Gastroesophageal sphincter (tissue), 4 donors: ENCODE measurements around the gene CNTN2. TPM values are rescaled to one million over a fixed set of nuclear protein-coding genes. Genes with fewer than 3 reads are reported as not detected.

ENCODE experiments used
- ATAC-seq: fragments of 150-250 bp; one replicate; pipeline ENCODE4 v1.9.1; 2016; ENCODE audit warnings: mild to moderate bottlenecking, moderate library complexity
- H3K27ac ChIP-seq, 4 donors: fragments of 200-600 bp; sonication (generic) in 3 of 4; 1 replicate in 3 of 4; 2 replicates in 1 of 4; pipeline ENCODE4 v1.5.1; 2016 to 2019
- H3K27me3 ChIP-seq: fragments of 200-600 bp; sonication (generic); one replicate; pipeline ENCODE4 v1.5.1; 2019
- H3K36me3 ChIP-seq, 2 donors: fragments of 200-600 bp; sonication (generic); one replicate each; pipeline ENCODE4 v1.5.1; 2019; ENCODE audit warnings: control low read depth in 1 of 2
- H3K4me1 ChIP-seq, 3 donors: fragments of 200-600 bp; sonication (generic); 1 replicate in 2 of 3; 2 replicates in 1 of 3; pipeline ENCODE4 v1.5.1; 2016 to 2019; ENCODE audit warnings: control low read depth in 2 of 3
- H3K4me3 ChIP-seq, 2 donors: fragments of 200-600 bp; sonication (generic); one replicate each; pipeline ENCODE4 v1.5.1; 2019; ENCODE audit warnings: mild to moderate bottlenecking in 1 of 2, moderate library complexity in 1 of 2
- H3K9me3 ChIP-seq, 3 donors: fragments of 200-600 bp; sonication (generic); one replicate each; pipeline ENCODE4 v1.5.1; 2017 to 2019; ENCODE audit warnings: control low read depth in 2 of 3
- EP300 ChIP-seq: sonication (generic); formaldehyde crosslinking; IDR thresholded peaks from one replicate; pipeline ENCODE4 v1.6.1; 2017; ENCODE audit warnings: antibody characterized with exemption, mild to moderate bottlenecking
- POLR2A ChIP-seq, 2 donors: fragments of 450-650 bp; IDR thresholded peaks; one replicate each; pipeline ENCODE4 v1.6.1; 2017; ENCODE audit warnings: antibody characterized with exemption in 2 of 2, mild to moderate bottlenecking in 2 of 2, moderate library complexity in 1 of 2
- POLR2AphosphoS5 ChIP-seq: sonication (generic); formaldehyde crosslinking; IDR thresholded peaks from one replicate; pipeline ENCODE4 v1.6.1; 2017; ENCODE audit warnings: antibody characterized with exemption
- WGBS, 2 donors: methylation state at CpG; one replicate each; pipeline ENCODE4 v1.1.5; 2018; ENCODE audit warnings: low coverage in 1 of 2; 5-methylcytosine and 5-hydroxymethylcytosine counted together
- total RNA-seq, 4 donors: library from RNA; depleted of rRNA; stranded (reverse); fragments of >200 nt; gene quantifications; one replicate each; pipeline ENCODE4 v1.1.0, GENCODE V29; 2016
- TF ChIP-seq, protein P1 (sequence below), 4 experiments: fragments of 200-600 bp in 2 of 4; fragments of 450-650 bp in 2 of 4; sonication (generic) in 1 of 4; IDR thresholded peaks; one replicate each; pipeline ENCODE4 v1.5.1; 2017 to 2019; ENCODE audit warnings: antibody characterized with exemption in 4 of 4, mild to moderate bottlenecking in 2 of 4, moderate library complexity in 2 of 4

CNTN2 gene
- total RNA-seq, 4 donors from 2014 or later, result 1.2 to 4.2 (median 1.8) TPM

DNA sequence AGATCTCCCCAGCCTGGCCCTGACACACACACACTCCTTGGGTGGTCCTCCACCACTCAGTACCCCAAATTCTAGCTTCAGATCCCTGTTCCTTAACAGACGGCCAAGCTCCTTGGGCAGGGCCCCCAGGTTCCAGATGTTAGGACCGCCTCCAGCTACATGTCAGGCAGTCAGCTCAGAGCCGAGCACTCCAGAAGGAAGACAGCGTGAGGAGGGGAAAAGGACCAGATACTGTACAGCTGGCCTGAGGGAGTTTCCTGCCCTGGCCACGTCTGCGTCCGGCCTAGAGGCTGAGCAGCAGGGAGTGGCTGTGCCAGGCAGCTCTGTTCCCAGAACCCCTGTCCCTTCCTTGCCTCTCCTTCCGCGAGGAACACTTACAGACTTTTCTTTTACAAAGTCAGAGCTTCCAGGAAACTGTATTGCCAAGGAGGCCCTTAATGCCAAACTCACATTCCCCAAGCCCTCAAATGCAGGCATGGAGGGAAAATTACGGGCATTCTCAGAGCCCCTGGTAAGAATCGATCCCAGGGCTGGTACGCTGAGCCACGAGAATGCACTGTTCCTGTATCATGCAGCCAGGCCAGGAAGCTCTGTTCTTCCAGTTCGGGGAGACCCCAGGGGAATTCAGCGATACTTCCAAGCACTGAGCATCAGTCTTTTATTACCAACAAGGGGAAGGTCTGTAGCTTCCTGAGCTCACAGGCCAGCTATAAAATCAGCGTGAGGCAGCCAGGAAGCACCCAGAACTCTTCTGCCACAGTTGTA lies 45.2 kb upstream of the CNTN2 start:
- peak; percentile 55 for ATAC-seq
- Histone ChIP-seq H3K4me1 (peaks cover 0 to 22% (median 0%) of the 10 kb centered on the region in 3 donors), H3K36me3 (peaks cover 0 to 77% of the 10 kb centered on the region in 2 donors), H3K27ac (peak overlapping the region in 3 of 4 donors; percentile 7 to 60 (median 45)), H3K9me3 (no peaks in the 10 kb centered on the region), H3K27me3 (no peaks in the 10 kb centered on the region), H3K4me3 (no peak overlapping the region)
- 40 to 55% methylated on average over 3 to 11 of the region's 16 CpGs for WGBS, 2 donors
- TF ChIP-seq EP300, result no peak
- TF ChIP-seq POLR2A (IDR thresholded peaks at IDR 0.05), result no peak
- TF ChIP-seq, protein P1, sequence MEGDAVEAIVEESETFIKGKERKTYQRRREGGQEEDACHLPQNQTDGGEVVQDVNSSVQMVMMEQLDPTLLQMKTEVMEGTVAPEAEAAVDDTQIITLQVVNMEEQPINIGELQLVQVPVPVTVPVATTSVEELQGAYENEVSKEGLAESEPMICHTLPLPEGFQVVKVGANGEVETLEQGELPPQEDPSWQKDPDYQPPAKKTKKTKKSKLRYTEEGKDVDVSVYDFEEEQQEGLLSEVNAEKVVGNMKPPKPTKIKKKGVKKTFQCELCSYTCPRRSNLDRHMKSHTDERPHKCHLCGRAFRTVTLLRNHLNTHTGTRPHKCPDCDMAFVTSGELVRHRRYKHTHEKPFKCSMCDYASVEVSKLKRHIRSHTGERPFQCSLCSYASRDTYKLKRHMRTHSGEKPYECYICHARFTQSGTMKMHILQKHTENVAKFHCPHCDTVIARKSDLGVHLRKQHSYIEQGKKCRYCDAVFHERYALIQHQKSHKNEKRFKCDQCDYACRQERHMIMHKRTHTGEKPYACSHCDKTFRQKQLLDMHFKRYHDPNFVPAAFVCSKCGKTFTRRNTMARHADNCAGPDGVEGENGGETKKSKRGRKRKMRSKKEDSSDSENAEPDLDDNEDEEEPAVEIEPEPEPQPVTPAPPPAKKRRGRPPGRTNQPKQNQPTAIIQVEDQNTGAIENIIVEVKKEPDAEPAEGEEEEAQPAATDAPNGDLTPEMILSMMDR (IDR thresholded peaks at IDR 0.05), result no peak
- no peak for TF ChIP-seq POLR2AphosphoS5

DNA sequence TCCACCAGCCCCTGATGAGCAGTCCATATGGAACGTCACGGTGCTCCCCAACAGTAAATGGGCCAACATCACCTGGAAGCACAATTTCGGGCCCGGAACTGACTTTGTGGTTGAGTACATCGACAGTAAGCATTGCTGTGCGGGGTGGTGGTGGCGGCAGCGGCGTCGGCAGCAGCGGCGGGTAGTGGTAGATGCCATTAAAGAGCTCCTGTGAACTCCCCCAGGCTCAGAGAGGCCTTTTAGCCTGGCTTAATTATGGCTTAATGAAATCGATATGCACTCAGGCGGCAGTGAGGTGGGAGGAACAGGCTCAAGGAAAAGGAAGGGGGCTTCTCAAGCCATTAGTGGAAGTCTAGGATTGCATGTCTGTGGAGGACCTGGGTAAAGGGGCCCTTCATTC lies 41.9 kb upstream of the CNTN2 start:
- 87 to 94% methylated on average over 2 to 3 of the region's 14 CpGs for WGBS, 2 donors
- Histone ChIP-seq H3K4me3 (no peak overlapping the region), H3K27ac (no peak overlapping the region), H3K9me3 (no peaks in the 10 kb centered on the region), H3K4me1 (peaks cover 0 to 37% (median 4%) of the 10 kb centered on the region in 3 donors), H3K27me3 (no peaks in the 10 kb centered on the region), H3K36me3 (peaks cover 0 to 73% of the 10 kb centered on the region in 2 donors)
- no peak for ATAC-seq
- TF ChIP-seq, protein P1 (IDR thresholded peaks at IDR 0.05), result no peak
- TF ChIP-seq POLR2A (IDR thresholded peaks at IDR 0.05), result no peak
- TF ChIP-seq POLR2AphosphoS5, result no peak
- TF ChIP-seq EP300, result no peak

DNA sequence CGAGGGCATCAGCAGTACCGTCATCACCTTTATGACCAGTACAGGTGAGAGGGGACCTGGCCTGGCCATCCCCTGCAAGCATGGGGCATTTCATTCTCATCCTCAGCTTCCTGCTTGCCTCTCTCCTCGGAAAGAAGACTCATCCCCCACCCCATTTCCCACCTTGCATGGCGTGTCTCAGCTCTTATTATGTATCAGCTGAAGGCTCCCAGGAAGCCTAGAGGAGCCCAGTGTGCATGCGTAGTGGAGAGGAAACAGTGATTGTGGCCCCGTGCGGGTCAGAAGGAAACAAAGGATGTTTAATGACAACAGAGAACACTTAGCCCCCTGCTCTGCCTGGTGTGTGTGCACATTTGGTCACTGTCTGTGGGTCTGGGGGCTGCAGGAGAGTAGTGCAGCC lies 40.3 kb upstream of the CNTN2 start:
- TF ChIP-seq POLR2AphosphoS5 (no peak), EP300 (no peak), POLR2A (IDR thresholded peaks at IDR 0.05) (no peak)
- TF ChIP-seq, protein P1 (IDR thresholded peaks at IDR 0.05), result no peak
- no peak overlapping the region for H3K27ac ChIP-seq
- H3K4me3 ChIP-seq, result no peak overlapping the region
- peaks cover 0 to 22% (median 4%) of the 10 kb centered on the region in 3 donors for H3K4me1 ChIP-seq
- H3K27me3 ChIP-seq, result no peaks in the 10 kb centered on the region
- H3K36me3 ChIP-seq, result peaks cover 0 to 58% of the 10 kb centered on the region in 2 donors
- H3K9me3 ChIP-seq, result no peaks in the 10 kb centered on the region
- WGBS, 2 donors, result 60 to 94% methylated on average over 1 to 3 of the region's 7 CpGs
- ATAC-seq, result no peak

DNA sequence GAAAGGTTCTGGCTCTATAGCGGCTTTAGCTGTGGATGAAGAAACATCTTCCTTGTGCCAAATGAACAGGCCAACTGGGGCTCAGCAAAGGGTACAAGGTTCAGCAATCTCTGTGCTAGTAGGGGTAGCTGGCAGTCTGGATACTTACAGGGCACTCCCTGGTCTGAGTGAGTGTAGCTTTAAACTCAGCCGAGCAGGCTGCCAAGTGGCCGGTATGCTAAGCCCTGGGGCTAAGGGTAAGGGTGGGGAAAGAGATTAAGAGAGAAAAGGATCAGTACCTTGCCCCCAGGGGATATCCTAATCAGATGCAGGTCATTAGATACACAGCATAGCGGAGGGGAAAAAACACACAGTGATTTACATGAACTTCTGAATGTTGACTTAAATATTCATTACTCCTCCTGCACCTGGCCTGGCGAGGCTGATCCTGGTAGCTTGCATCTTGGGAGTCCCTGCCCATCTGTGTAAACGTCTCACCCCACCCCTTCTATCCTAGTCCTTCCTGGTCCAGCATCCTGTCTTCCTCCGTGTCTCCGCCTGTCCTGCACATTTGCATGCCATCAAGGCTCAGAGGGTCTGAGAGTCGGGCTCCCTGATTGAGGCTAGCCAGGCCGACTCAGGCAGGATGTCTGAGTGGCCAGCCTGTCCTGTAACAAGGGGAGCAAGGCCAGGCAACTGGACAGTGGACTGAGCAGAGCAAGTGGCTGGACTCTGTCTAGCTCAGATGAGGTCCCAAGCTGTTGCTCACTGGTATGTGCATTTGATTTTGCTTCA lies 39.5 kb upstream of the CNTN2 start:
- TF ChIP-seq, protein P1 (IDR thresholded peaks at IDR 0.05), result no peak
- TF ChIP-seq EP300 (no peak), POLR2AphosphoS5 (no peak), POLR2A (IDR thresholded peaks at IDR 0.05) (no peak)
- Histone ChIP-seq H3K27ac (peak overlapping the region in 2 of 4 donors; percentile 21 to 35), H3K4me3 (no peak overlapping the region), H3K36me3 (peaks cover 0 to 58% of the 10 kb centered on the region in 2 donors), H3K9me3 (no peaks in the 10 kb centered on the region), H3K4me1 (peaks cover 0 to 15% (median 4%) of the 10 kb centered on the region in 3 donors), H3K27me3 (no peaks in the 10 kb centered on the region)
- ATAC-seq, result no peak
- WGBS, 2 donors, result 43 to 63% methylated on average over 4 to 6 of the region's 10 CpGs
